HL-60 (cell line): ENCODE data around the gene FAM83D.
A peak's percentile ranks its signal among the peaks of the same experiment; 100 is the strongest.

Experiments used
- CTCF ChIP-seq: IDR thresholded peaks from one replicate; pipeline ENCODE4 v1.5.1; 2011; ENCODE audit warnings: low read length, control low read depth, inconsistent platforms; ENCODE audit not compliant: insufficient read depth
- GABPA ChIP-seq: IDR thresholded peaks from 2 replicates; pipeline ENCODE4 v1.6.1; 2012; ENCODE audit warnings: low read depth
- POLR2AphosphoS5 ChIP-seq: IDR thresholded peaks from 2 replicates; pipeline ENCODE4 v1.6.1; 2012; ENCODE audit warnings: low read depth
- REST ChIP-seq: IDR thresholded peaks from 2 replicates; pipeline ENCODE4 v1.6.1; 2012; ENCODE audit warnings: low read depth; ENCODE audit not compliant: insufficient replicate concordance

GRCh38 chr20:38962044-38962927 lies 36.1 kb downstream of the FAM83D start, which contains the start of gene DHX35:
- TF ChIP-seq CTCF = no peak
- peak; percentile 90 for TF ChIP-seq POLR2AphosphoS5
- TF ChIP-seq GABPA = no peak
- TF ChIP-seq REST = peak; percentile 28
